Upper lobe of left lung (tissue), 6 donors: ENCODE results near the gene IRX2. TPM values are rescaled to one million over a fixed set of nuclear protein-coding genes. Genes with fewer than 3 reads are reported as not detected.

Experiments used
- ATAC-seq, 2 donors: fragments of 200-7000 bp; cut with Tn5 transposase; one replicate each; pipeline ENCODE4 v1.9.1; 2022; ENCODE audit warnings: mild to moderate bottlenecking in 2 of 2, moderate library complexity in 2 of 2; ENCODE audit not compliant: low FRiP score in 2 of 2
- DNase-seq, 2 donors: peaks; one replicate each; pipeline ENCODE4 v3.0.0-alpha.2; 2019 to 2020
- H3K27ac ChIP-seq, 4 donors: fragments of 200-600 bp; sonication (generic); one replicate each; pipeline ENCODE4 v1.5.1; 2016 to 2019
- H3K27me3 ChIP-seq, 4 donors: fragments of 200-600 bp; sonication (generic); one replicate each; pipeline ENCODE4 v1.5.1; 2017 to 2019
- H3K36me3 ChIP-seq, 4 donors: fragments of 200-600 bp; sonication (generic); one replicate each; pipeline ENCODE4 v1.5.1; 2016 to 2019
- H3K4me1 ChIP-seq, 4 donors: fragments of 200-600 bp; sonication (generic); one replicate each; pipeline ENCODE4 v1.5.1; 2018 to 2019
- H3K4me3 ChIP-seq, 4 donors: fragments of 200-600 bp; sonication (generic); one replicate each; pipeline ENCODE4 v1.5.1; 2017 to 2019; ENCODE audit warnings: mild to moderate bottlenecking in 2 of 4, moderate library complexity in 1 of 4
- H3K9me3 ChIP-seq, 4 donors: fragments of 200-600 bp; sonication (generic); one replicate each; pipeline ENCODE4 v1.5.1; 2018 to 2019
- EP300 ChIP-seq, 4 donors: sonication (generic); formaldehyde crosslinking; IDR thresholded peaks; one replicate each; pipeline ENCODE4 v1.5.1; 2017; ENCODE audit warnings: antibody characterized with exemption in 4 of 4, control low read depth in 2 of 4
- POLR2A ChIP-seq, 4 donors: fragments of 450-650 bp; IDR thresholded peaks; one replicate each; pipeline ENCODE4 v1.5.1; 2016 to 2017; ENCODE audit warnings: antibody characterized with exemption in 4 of 4, mild to moderate bottlenecking in 2 of 4
- POLR2AphosphoS5 ChIP-seq, 2 donors: sonication (generic); formaldehyde crosslinking; IDR thresholded peaks; one replicate each; pipeline ENCODE4 v1.5.1; 2017; ENCODE audit warnings: antibody characterized with exemption in 2 of 2
- WGBS, 2 donors: methylation state at CpG; one replicate each; pipeline ENCODE4 v1.1.5; 2017 to 2018; 5-methylcytosine and 5-hydroxymethylcytosine counted together
- total RNA-seq, 6 donors: library from RNA; depleted of rRNA in 4 of 6; stranded (reverse); fragments of >200 nt in 4 of 6; gene quantifications; one replicate each; pipeline versions ENCODE4 v1.1.0 to v1.2.1, GENCODE V29; 2016 to 2021
- TF ChIP-seq, protein P1 (sequence below), 6 experiments: fragments of 450-650 bp in 4 of 6; fragments of 200-600 bp in 2 of 6; sonication (generic) in 2 of 6; IDR thresholded peaks; one replicate each; pipeline ENCODE4 v1.5.1; 2016 to 2019; ENCODE audit warnings: antibody characterized with exemption in 6 of 6
- donor health status: DM: no; HTN: no; CAD: no; lungs with moderate emphysema.
- donor health status: DM: no; HTN: yes; CAD: no; lungs with severe emphysema.

IRX2 gene
- total RNA-seq = 100 to 1,000 TPM in 3 of 6 donors, 10 to 100 TPM in 3; 53.2 to 131 (median 106) TPM

DNA sequence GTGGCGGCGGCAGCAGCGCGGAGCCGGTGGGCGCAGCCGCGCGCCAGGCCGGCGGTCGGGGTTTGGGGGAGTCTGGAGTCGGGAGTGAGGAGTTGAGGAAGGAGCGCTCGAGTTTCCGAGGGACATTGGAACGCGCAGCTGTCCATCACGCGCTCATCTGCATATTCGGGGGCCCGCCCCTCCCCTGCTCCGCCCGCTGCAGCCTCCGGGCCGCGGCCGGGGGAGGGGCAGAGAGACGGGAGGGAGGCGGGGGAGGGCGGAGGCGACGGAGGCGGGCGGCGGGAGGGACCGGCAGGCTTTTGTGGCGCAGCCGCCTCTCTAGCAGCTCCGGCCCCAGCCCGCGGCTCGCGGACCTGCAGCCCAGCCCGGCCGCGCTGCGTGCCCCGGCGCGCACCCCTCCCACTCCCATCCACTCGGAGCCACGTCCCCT lies at the start of gene IRX2:
TSS of gene IRX2 (minus strand) at position 86 of the 430 bp plus-strand sequence. CDS start 264 bp downstream, outside the sequence.
- Histone ChIP-seq H3K36me3 (no peaks in the 10 kb centered on the region), H3K27me3 (peaks cover 0 to 59% (median 27%) of the 10 kb centered on the region in 4 donors), H3K27ac (peak within 1 kb of the TSS; percentile 84 to 94 (median 89)), H3K9me3 (no peaks in the 10 kb centered on the region), H3K4me1 (peaks cover 6 to 47% (median 20%) of the 10 kb centered on the region in 4 donors), H3K4me3 (peak within 1 kb of the TSS in 3 of 4 donors; percentile 51 to 57 (median 57))
- TF ChIP-seq EP300 (IDR thresholded peaks at IDR 0.05) (no peak), POLR2A (IDR thresholded peaks at IDR 0.05) (peak in 2 of 4 donors; percentile 52 to 65), POLR2AphosphoS5 (IDR thresholded peaks at IDR 0.05) (peak in 1 of 2 donors; percentile 68)
- TF ChIP-seq, protein P1, sequence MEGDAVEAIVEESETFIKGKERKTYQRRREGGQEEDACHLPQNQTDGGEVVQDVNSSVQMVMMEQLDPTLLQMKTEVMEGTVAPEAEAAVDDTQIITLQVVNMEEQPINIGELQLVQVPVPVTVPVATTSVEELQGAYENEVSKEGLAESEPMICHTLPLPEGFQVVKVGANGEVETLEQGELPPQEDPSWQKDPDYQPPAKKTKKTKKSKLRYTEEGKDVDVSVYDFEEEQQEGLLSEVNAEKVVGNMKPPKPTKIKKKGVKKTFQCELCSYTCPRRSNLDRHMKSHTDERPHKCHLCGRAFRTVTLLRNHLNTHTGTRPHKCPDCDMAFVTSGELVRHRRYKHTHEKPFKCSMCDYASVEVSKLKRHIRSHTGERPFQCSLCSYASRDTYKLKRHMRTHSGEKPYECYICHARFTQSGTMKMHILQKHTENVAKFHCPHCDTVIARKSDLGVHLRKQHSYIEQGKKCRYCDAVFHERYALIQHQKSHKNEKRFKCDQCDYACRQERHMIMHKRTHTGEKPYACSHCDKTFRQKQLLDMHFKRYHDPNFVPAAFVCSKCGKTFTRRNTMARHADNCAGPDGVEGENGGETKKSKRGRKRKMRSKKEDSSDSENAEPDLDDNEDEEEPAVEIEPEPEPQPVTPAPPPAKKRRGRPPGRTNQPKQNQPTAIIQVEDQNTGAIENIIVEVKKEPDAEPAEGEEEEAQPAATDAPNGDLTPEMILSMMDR (IDR thresholded peaks at IDR 0.05) = no peak
- ATAC-seq (peak; percentile 84 to 85), DNase-seq (peak; percentile 92 to 94)
- 0% methylated on average over 1 of the region's 53 CpGs; no CpG with 5 or more reads in 1 of the 2 donors for WGBS, 2 donors

DNA sequence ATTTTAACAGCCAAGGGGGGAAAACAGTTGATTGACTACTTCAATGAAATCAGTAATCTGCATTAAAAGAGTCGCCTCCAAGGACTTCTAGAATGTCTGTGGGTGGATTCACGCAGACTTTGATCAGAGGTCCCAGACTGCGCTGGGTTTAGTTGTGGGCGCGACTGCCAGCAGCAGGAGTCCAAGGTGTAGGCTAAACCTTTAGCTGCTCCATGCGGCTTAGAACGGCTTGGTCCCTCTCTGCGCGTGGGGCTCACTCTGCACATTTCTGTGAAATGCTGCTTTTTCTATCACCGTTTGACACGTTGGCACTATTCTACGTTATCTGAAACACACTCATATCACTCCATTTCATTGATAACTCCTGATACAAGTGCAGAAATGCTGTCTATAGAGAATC lies 48.6 kb upstream of the IRX2 start:
- Histone ChIP-seq H3K9me3 (no peaks in the 10 kb centered on the region), H3K27me3 (no peaks in the 10 kb centered on the region), H3K4me3 (no peak overlapping the region), H3K27ac (no peak overlapping the region), H3K36me3 (no peaks in the 10 kb centered on the region), H3K4me1 (peaks cover 0 to 6% (median 3%) of the 10 kb centered on the region in 4 donors)
- no peak for DNase-seq
- ATAC-seq = no peak
- TF ChIP-seq POLR2AphosphoS5 (IDR thresholded peaks at IDR 0.05) (no peak), EP300 (IDR thresholded peaks at IDR 0.05) (no peak), POLR2A (IDR thresholded peaks at IDR 0.05) (no peak)
- TF ChIP-seq, protein P1 (IDR thresholded peaks at IDR 0.05) = no peak
- WGBS, 2 donors = 82 to 84% methylated on average over 12 of the region's 12 CpGs

DNA sequence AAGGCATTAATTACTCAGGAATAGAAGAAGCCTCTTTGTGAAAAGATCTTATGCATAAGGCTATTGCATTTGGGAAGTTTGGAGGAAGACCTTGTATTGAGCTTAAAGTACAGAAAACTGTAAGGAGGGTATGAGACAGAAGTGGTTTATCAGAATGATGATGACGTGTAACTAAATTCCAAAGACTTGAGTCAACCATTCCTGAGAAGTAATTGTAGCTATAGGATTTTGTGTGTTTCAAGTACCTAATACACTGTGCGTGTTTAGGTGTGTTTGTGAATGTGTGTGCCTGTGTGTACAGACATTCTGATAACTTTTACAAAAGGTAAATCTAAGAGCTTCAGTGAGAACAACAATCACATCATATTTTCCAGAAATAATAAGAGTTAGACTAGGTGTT lies 46.5 kb upstream of the IRX2 start:
- H3K4me1 ChIP-seq = peaks cover 0 to under 1% (median 0%) of the 10 kb centered on the region in 4 donors
- WGBS, 2 donors = 62 to 74% methylated on average over 2 of the region's 2 CpGs
- no peak for ATAC-seq
- no peaks in the 10 kb centered on the region for H3K27me3 ChIP-seq
- TF ChIP-seq POLR2AphosphoS5 (IDR thresholded peaks at IDR 0.05) (no peak), POLR2A (IDR thresholded peaks at IDR 0.05) (no peak), EP300 (IDR thresholded peaks at IDR 0.05) (no peak)
- TF ChIP-seq, protein P1 (IDR thresholded peaks at IDR 0.05) = no peak
- H3K27ac ChIP-seq = no peak overlapping the region
- H3K4me3 ChIP-seq = no peak overlapping the region
- H3K36me3 ChIP-seq = no peaks in the 10 kb centered on the region
- no peak for DNase-seq
- H3K9me3 ChIP-seq = no peaks in the 10 kb centered on the region

DNA sequence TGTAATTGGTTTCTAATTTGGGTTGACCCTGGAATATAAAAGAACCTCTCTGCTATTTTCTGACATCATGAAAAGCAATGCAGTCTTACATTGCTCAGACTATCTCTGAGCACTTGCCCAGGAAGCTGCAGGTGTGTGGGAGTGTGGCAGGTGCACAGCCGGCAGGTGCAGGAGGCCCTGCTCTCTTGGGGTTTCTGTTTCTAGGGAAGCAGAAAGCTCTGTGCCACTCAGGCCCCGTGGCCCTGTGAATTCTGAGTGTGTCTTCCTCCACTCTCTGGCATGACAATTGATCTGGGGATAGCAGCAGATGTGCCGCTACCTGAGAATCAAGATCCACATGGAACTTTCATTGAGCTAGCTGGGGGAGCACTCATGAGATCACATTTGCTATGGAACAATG lies 45.7 kb upstream of the IRX2 start:
- Histone ChIP-seq H3K36me3 (no peaks in the 10 kb centered on the region), H3K27me3 (no peaks in the 10 kb centered on the region), H3K27ac (no peak overlapping the region), H3K9me3 (no peaks in the 10 kb centered on the region), H3K4me1 (no peaks in the 10 kb centered on the region), H3K4me3 (no peak overlapping the region)
- ATAC-seq (no peak), DNase-seq (no peak)
- 65 to 100% methylated on average over 2 to 3 of the region's 3 CpGs for WGBS, 2 donors
- no peak for TF ChIP-seq POLR2AphosphoS5 (IDR thresholded peaks at IDR 0.05)
- TF ChIP-seq, protein P1 (IDR thresholded peaks at IDR 0.05) = no peak
- no peak for TF ChIP-seq EP300 (IDR thresholded peaks at IDR 0.05)
- no peak for TF ChIP-seq POLR2A (IDR thresholded peaks at IDR 0.05)

DNA sequence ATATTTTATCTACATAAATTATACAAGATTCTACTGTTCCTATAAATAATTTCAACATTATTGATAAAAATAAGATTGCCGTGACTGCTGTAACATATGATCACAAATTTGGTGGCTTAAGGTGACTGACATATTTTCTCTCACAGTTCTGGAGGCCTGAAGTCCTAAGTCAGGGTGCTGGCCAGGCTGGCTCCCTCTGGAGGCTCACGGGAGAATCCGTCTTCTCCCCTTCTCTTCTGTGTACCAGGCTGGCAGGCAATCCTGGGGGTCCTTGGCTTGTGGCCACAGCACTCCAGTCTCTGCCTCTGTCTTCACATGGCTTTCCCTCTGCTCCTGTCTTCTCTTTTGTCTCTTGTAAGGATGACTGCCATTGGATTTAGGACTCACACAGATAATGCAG lies 31.7 kb upstream of the IRX2 start:
- 72 to 97% methylated on average over 3 of the region's 3 CpGs for WGBS, 2 donors
- peaks cover 0 to 6% (median 3%) of the 10 kb centered on the region in 4 donors for H3K4me1 ChIP-seq
- H3K9me3 ChIP-seq = peaks cover 0 to 10% (median 3%) of the 10 kb centered on the region in 4 donors
- no peak overlapping the region for H3K27ac ChIP-seq
- no peaks in the 10 kb centered on the region for H3K36me3 ChIP-seq
- DNase-seq (no peak), ATAC-seq (no peak)
- H3K4me3 ChIP-seq = no peak overlapping the region
- H3K27me3 ChIP-seq = no peaks in the 10 kb centered on the region
- TF ChIP-seq, protein P1 (IDR thresholded peaks at IDR 0.05) = peak in 3 of 6 experiments; percentile 7 to 18 (median 11)
- no peak for TF ChIP-seq POLR2AphosphoS5 (IDR thresholded peaks at IDR 0.05)
